GM23338 (cell line): Measurements from ENCODE around the gene RNF213. TPM values are rescaled to one million over a fixed set of nuclear protein-coding genes. Genes with fewer than 3 reads are reported as not detected.

Source experiments
- ATAC-seq: fragments of 200-7000 bp; cut with Tn5 transposase; 3 replicates; pipeline ENCODE4 v1.9.1; 2020
- DNase-seq: peaks from one replicate; pipeline ENCODE4 v3.0.0-alpha.2; 2015; ENCODE audit warnings: low spot score
- H2AFZ ChIP-seq: fragments of 200-600 bp; sonication (generic); 2 replicates; pipeline ENCODE4 v1.8.0; 2016; ENCODE audit warnings: antibody characterized with exemption, mild to moderate bottlenecking, moderate library complexity
- H3F3A ChIP-seq: fragments of 200-600 bp; sonication (generic); replicated peaks from 2 replicates; pipeline ENCODE4 v1.8.0; 2017; ENCODE audit warnings: antibody characterized with exemption, mixed run types, low read depth
- H3K27ac ChIP-seq: fragments of 200-600 bp; sonication (generic); 2 replicates; pipeline ENCODE4 v1.6.1; 2016; ENCODE audit warnings: low read depth
- H3K27me3 ChIP-seq: fragments of 200-600 bp; sonication (generic); 2 replicates; pipeline ENCODE4 v1.8.0; 2016; ENCODE audit warnings: mild to moderate bottlenecking, mixed run types, moderate library complexity; ENCODE audit not compliant: insufficient read depth
- H3K36me3 ChIP-seq: fragments of 200-600 bp; sonication (generic); 2 replicates; pipeline ENCODE4 v1.8.0; 2016; ENCODE audit warnings: mild to moderate bottlenecking; ENCODE audit not compliant: insufficient read depth
- H3K4me1 ChIP-seq: fragments of 200-600 bp; sonication (generic); 2 replicates; pipeline ENCODE4 v1.8.0; 2016; ENCODE audit warnings: mild to moderate bottlenecking, moderate library complexity; ENCODE audit not compliant: insufficient read depth
- H3K4me2 ChIP-seq: fragments of 200-600 bp; sonication (generic); 2 replicates; pipeline ENCODE4 v1.7.1; 2017; ENCODE audit warnings: mixed run types
- H3K4me3 ChIP-seq: fragments of 200-600 bp; sonication (generic); 2 replicates; pipeline ENCODE4 v1.6.1; 2016; ENCODE audit warnings: mixed run types
- H3K79me2 ChIP-seq: fragments of 200-600 bp; sonication (generic); replicated peaks from 2 replicates; pipeline ENCODE4 v1.8.0; 2017; ENCODE audit warnings: mild to moderate bottlenecking; ENCODE audit not compliant: insufficient read depth
- H3K9me2 ChIP-seq: fragments of 200-600 bp; sonication (generic); 2 replicates; pipeline ENCODE4 v1.8.0; 2017; ENCODE audit not compliant: insufficient read depth
- H4K20me1 ChIP-seq: fragments of 200-600 bp; sonication (generic); replicated peaks from 2 replicates; pipeline ENCODE4 v1.8.0; 2017; ENCODE audit warnings: mild to moderate bottlenecking; ENCODE audit not compliant: insufficient read depth
- H3K27ac Mint-ChIP-seq: 2 replicates; pipeline ENCODE4 v1.8.0; 2020; ENCODE audit warnings: inconsistent platforms, mild to moderate bottlenecking, moderate library complexity, mixed read lengths
- H3K27me3 Mint-ChIP-seq: 3 replicates; pipeline ENCODE4 v1.8.0; 2022; ENCODE audit warnings: low read depth, mild to moderate bottlenecking, moderate library complexity, mixed read lengths, inconsistent platforms; ENCODE audit not compliant: insufficient read depth, poor library complexity
- H3K36me3 Mint-ChIP-seq: 3 replicates; pipeline ENCODE4 v1.8.0; 2021; ENCODE audit warnings: low read depth, mild to moderate bottlenecking, inconsistent platforms, moderate library complexity, mixed read lengths
- H3K4me1 Mint-ChIP-seq: 3 replicates; pipeline ENCODE4 v1.8.0; 2020; ENCODE audit warnings: mild to moderate bottlenecking, inconsistent platforms, mixed read lengths
- H3K4me3 Mint-ChIP-seq: 3 replicates; pipeline ENCODE4 v1.8.0; 2021; ENCODE audit warnings: moderate library complexity, mild to moderate bottlenecking, inconsistent platforms, mixed read lengths
- H3K9me3 Mint-ChIP-seq: 3 replicates; pipeline ENCODE4 v1.8.0; 2020; ENCODE audit warnings: moderate library complexity, mild to moderate bottlenecking, inconsistent platforms, mixed read lengths
- CREB1 ChIP-seq: fragments of 250-450 bp; sonication (Bioruptor Pico); IDR thresholded peaks from 2 replicates; pipeline ENCODE4 v1.5.0; 2020; ENCODE audit warnings: low read depth, mild to moderate bottlenecking, moderate library complexity
- ETS1 ChIP-seq: IDR thresholded peaks from 2 replicates; pipeline ENCODE4 v1.6.1; 2016; ENCODE audit warnings: antibody characterized with exemption
- EZH2phosphoT487 ChIP-seq: fragments of 200-600 bp; sonication (generic); IDR thresholded peaks from one replicate; pipeline ENCODE4 v1.8.1; 2018; ENCODE audit warnings: antibody characterized with exemption; ENCODE audit not compliant: unreplicated experiment
- JUNB ChIP-seq: IDR thresholded peaks from one replicate; pipeline ENCODE4 v1.6.1; 2016; ENCODE audit warnings: antibody characterized with exemption; ENCODE audit not compliant: unreplicated experiment
- NANOG ChIP-seq: IDR thresholded peaks from 2 replicates; pipeline ENCODE4 v1.6.1; 2016; ENCODE audit warnings: antibody characterized with exemption, borderline replicate concordance
- REST ChIP-seq: IDR thresholded peaks from one replicate; pipeline ENCODE4 v1.6.1; 2018; ENCODE audit warnings: antibody characterized with exemption; ENCODE audit not compliant: unreplicated experiment
- ZNF114 ChIP-seq: fragments of 250-450 bp; sonication (Bioruptor Pico); IDR thresholded peaks from 2 replicates; pipeline ENCODE4 v1.5.0; 2020; ENCODE audit warnings: mild to moderate bottlenecking, moderate library complexity
- ZNF331 ChIP-seq: fragments of 250-450 bp; sonication (Bioruptor Pico); IDR thresholded peaks from 2 replicates; pipeline ENCODE4 v1.5.0; 2020; ENCODE audit warnings: low read depth, mild to moderate bottlenecking, moderate library complexity
- polyA plus RNA-seq: library from polyadenylated mRNA; unstranded; fragments of >200 nt; fragmentation: Nextera tagmentation; extraction: Ambion mirVana; gene quantifications from 2 replicates; pipeline ENCODE4 v1.2.1, GENCODE V29; 2016
- total RNA-seq: library from RNA; depleted of rRNA; stranded (reverse); fragments of >200 nt; shearing (Covaris generic); gene quantifications from 2 replicates; pipeline ENCODE4 v1.2.3, GENCODE V29; 2014
- TF ChIP-seq, protein P1 (sequence below): fragments of 250-450 bp; sonication (Bioruptor Pico); IDR thresholded peaks from 2 replicates; pipeline ENCODE4 v1.5.0; 2020; ENCODE audit warnings: mild to moderate bottlenecking, moderate library complexity

RNF213 gene
- total and polyA plus RNA-seq, 2 experiments from 2014 or later, result 21.2 to 67.2 TPM

- TF ChIP-seq, protein P1, sequence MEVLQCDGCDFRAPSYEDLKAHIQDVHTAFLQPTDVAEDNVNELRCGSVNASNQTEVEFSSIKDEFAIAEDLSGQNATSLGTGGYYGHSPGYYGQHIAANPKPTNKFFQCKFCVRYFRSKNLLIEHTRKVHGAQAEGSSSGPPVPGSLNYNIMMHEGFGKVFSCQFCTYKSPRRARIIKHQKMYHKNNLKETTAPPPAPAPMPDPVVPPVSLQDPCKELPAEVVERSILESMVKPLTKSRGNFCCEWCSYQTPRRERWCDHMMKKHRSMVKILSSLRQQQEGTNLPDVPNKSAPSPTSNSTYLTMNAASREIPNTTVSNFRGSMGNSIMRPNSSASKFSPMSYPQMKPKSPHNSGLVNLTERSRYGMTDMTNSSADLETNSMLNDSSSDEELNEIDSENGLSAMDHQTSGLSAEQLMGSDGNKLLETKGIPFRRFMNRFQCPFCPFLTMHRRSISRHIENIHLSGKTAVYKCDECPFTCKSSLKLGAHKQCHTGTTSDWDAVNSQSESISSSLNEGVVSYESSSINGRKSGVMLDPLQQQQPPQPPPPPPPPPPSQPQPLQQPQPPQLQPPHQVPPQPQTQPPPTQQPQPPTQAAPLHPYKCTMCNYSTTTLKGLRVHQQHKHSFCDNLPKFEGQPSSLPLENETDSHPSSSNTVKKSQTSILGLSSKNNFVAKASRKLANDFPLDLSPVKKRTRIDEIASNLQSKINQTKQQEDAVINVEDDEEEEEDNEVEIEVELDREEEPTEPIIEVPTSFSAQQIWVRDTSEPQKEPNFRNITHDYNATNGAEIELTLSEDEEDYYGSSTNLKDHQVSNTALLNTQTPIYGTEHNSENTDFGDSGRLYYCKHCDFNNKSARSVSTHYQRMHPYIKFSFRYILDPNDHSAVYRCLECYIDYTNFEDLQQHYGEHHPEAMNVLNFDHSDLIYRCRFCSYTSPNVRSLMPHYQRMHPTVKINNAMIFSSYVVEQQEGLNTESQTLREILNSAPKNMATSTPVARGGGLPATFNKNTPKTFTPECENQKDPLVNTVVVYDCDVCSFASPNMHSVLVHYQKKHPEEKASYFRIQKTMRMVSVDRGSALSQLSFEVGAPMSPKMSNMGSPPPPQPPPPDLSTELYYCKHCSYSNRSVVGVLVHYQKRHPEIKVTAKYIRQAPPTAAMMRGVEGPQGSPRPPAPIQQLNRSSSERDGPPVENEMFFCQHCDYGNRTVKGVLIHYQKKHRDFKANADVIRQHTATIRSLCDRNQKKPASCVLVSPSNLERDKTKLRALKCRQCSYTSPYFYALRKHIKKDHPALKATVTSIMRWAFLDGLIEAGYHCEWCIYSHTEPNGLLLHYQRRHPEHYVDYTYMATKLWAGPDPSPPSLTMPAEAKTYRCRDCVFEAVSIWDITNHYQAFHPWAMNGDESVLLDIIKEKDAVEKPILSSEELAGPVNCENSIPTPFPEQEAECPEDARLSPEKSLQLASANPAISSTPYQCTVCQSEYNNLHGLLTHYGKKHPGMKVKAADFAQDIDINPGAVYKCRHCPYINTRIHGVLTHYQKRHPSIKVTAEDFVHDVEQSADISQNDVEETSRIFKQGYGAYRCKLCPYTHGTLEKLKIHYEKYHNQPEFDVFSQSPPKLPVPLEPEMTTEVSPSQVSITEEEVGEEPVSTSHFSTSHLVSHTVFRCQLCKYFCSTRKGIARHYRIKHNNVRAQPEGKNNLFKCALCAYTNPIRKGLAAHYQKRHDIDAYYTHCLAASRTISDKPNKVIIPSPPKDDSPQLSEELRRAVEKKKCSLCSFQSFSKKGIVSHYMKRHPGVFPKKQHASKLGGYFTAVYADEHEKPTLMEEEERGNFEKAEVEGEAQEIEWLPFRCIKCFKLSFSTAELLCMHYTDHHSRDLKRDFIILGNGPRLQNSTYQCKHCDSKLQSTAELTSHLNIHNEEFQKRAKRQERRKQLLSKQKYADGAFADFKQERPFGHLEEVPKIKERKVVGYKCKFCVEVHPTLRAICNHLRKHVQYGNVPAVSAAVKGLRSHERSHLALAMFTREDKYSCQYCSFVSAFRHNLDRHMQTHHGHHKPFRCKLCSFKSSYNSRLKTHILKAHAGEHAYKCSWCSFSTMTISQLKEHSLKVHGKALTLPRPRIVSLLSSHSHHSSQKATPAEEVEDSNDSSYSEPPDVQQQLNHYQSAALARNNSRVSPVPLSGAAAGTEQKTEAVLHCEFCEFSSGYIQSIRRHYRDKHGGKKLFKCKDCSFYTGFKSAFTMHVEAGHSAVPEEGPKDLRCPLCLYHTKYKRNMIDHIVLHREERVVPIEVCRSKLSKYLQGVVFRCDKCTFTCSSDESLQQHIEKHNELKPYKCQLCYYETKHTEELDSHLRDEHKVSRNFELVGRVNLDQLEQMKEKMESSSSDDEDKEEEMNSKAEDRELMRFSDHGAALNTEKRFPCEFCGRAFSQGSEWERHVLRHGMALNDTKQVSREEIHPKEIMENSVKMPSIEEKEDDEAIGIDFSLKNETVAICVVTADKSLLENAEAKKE, result no peak
- TF ChIP-seq EZH2phosphoT487 (no peak), CREB1 (CRISPR knock-in tag) (no peak), ZNF114 (CRISPR knock-in tag) (no peak), ZNF331 (no peak), NANOG (no peak)
Measured at GRCh38 chr17:80442323-80442659, 181.6 kb downstream of the RNF213 start (continued).

DNA sequence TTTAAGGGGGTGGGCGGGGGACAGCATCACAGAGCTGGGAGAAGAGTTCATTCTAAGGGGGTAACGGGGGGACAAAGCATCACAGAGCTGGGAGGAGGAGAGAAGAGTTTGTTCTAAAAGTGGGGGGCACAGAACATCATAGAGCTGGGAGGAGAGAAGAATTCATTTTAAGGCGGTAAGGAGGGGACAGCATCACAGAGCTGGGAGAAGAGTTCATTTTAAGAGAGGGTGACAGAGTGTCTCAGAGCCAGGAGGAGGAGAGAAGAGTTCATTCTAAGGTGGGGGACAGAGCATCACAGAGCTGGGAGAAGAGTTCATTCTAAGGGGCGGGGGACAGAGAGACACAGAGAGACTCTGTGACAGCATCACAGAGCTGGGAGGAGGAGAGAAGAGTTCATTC lies 182.1 kb downstream of the RNF213 start:
- Histone ChIP-seq H4K20me1 (no peaks in the 10 kb centered on the region; the same call in none of the 2 replicates), H3K27me3 (no peaks in the 10 kb centered on the region), H3F3A (0 out of 2 replicates have a peak, but pooled peaks cover 3% of the 10 kb centered on the region), H3K79me2 (no peaks in the 10 kb centered on the region), H3K4me1 (no peaks in the 10 kb centered on the region; the same call in 1 of the 2 replicates), H3K4me3 (no peak overlapping the region), H3K36me3 (no peaks in the 10 kb centered on the region), H3K27ac (no peak overlapping the region), H3K9me2 (no peaks in the 10 kb centered on the region), H3K4me2 (no peak overlapping the region), H2AFZ (no peak overlapping the region)
- H3K4me1 Mint-ChIP-seq, result peaks cover 4% of the 10 kb centered on the region; the same call in 1 of the 3 replicates
- no peak for DNase-seq
- no peaks in the 10 kb centered on the region for H3K9me3 Mint-ChIP-seq
- H3K27ac Mint-ChIP-seq, result no peak overlapping the region
- no peaks in the 10 kb centered on the region for H3K36me3 Mint-ChIP-seq
- peaks cover 11% of the 10 kb centered on the region for H3K27me3 Mint-ChIP-seq
- no peak overlapping the region for H3K4me3 Mint-ChIP-seq
- ATAC-seq, result no peak
- no peak for TF ChIP-seq ETS1
- TF ChIP-seq ZNF114 (CRISPR knock-in tag), result no peak
- no peak for TF ChIP-seq ZNF331
- no peak for TF ChIP-seq JUNB
- no peak for TF ChIP-seq EZH2phosphoT487
- TF ChIP-seq REST, result no peak
